MM.1S (cell line): Measurements from ENCODE around the gene CREB5.

Source experiments
- EZH2 ChIP-seq: fragments of 300-600 bp; sonication (generic); optimal IDR thresholded peaks from 2 replicates; pipeline ENCODE3; 2017; ENCODE audit warnings: low read depth, mild to moderate bottlenecking, antibody characterized with exemption, low read length, mixed read lengths
- EZH2phosphoT487 ChIP-seq: fragments of 300-600 bp; sonication (generic); IDR thresholded peaks from 2 replicates; pipeline ENCODE4 v1.6.1; 2018; ENCODE audit warnings: antibody characterized with exemption, low read length
- TF ChIP-seq, protein P1 (sequence below): fragments of 300-600 bp; sonication (generic); IDR thresholded peaks from 2 replicates; pipeline ENCODE4 v1.5.1; 2016; ENCODE audit warnings: antibody characterized with exemption, low read length, mixed read lengths

DNA sequence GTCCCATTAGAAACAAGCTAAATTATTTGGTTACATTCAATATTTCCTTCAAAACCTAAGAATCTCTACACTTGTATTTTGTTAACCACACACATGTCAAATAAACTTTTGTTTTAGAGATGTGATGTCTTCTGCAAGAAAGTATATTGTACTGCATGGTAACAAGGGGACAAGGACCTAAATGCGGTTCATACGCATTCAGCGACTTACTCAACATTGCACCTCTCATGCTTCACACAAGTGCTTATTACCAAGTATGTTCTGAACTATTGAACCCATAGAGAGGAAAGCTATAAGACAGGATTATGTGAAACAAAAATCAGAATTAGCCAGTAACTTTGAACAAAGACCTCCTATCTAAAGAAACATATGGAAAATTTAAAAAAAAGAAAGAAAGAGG lies 68.3 kb downstream of the CREB5 start:
- TF ChIP-seq, protein P1, sequence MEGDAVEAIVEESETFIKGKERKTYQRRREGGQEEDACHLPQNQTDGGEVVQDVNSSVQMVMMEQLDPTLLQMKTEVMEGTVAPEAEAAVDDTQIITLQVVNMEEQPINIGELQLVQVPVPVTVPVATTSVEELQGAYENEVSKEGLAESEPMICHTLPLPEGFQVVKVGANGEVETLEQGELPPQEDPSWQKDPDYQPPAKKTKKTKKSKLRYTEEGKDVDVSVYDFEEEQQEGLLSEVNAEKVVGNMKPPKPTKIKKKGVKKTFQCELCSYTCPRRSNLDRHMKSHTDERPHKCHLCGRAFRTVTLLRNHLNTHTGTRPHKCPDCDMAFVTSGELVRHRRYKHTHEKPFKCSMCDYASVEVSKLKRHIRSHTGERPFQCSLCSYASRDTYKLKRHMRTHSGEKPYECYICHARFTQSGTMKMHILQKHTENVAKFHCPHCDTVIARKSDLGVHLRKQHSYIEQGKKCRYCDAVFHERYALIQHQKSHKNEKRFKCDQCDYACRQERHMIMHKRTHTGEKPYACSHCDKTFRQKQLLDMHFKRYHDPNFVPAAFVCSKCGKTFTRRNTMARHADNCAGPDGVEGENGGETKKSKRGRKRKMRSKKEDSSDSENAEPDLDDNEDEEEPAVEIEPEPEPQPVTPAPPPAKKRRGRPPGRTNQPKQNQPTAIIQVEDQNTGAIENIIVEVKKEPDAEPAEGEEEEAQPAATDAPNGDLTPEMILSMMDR = no peak
- TF ChIP-seq EZH2phosphoT487 (no peak), EZH2 (no peak)
